RPMI7951 (cell line): ENCODE results near the gene ADGRG2. TPM values are rescaled to one million over a fixed set of nuclear protein-coding genes. Genes with fewer than 3 reads are reported as not detected.
A peak's percentile ranks its signal among the peaks of the same experiment; 100 is the strongest.
"Not testable (repeated sequence)": the region's sequence is repeated elsewhere in the genome, so short reads cannot be mapped to it uniquely, and the experiment has no call there.

Experiments used
- DNase-seq: peaks from one replicate; pipeline ENCODE4 v3.0.0-alpha.2; 2012; ENCODE audit warnings: low read depth
- total RNA-seq: library from RNA; depleted of rRNA; stranded (reverse); fragments of >200 nt; shearing (Covaris generic); gene quantifications from 2 replicates; pipeline ENCODE4 v1.2.3, GENCODE V29; 2014

ADGRG2 gene
- total RNA-seq, 1 experiment from 2014 or later, result not detected

DNA sequence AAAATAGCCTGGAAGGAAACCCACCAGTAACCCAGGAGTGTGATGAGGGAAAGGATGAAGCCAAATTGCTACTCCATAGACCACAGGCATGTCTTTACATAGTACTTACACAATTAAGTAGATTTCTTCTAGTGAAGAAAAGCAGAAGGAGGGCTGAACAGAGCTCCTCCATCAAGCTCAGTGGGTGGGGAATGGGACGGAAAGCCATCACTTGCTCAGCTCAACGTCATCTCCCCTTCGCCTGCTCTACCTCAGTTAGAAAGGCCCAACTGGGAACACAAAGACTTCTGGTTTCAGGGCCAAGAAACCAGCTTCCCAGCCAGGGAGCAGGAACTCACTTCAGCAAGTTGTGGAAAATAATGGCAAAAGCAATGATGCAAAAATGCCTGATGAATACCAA, 36.6 kb downstream of the ADGRG2 start:
- DNase-seq, result no peak

DNA sequence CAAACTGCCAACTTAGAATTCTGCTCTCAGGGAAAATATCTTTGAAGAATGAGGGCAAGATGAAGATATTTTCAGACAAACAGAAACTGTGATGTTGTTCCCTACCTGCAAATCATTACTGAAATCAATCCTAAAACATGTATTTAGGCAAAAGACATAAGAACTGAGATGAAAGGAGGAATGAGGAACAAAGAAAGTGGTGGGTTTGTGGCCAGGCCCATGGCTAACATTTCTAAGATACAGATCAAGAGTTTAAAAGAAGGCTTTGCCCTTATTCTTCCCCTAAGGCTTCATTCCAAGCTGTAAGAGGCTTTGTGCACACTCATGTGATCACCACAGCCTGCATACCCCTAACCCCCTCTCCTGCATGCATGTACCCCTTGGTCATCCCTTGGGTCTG, 46.5 kb downstream of the ADGRG2 start:
- DNase-seq, result no peak

DNA sequence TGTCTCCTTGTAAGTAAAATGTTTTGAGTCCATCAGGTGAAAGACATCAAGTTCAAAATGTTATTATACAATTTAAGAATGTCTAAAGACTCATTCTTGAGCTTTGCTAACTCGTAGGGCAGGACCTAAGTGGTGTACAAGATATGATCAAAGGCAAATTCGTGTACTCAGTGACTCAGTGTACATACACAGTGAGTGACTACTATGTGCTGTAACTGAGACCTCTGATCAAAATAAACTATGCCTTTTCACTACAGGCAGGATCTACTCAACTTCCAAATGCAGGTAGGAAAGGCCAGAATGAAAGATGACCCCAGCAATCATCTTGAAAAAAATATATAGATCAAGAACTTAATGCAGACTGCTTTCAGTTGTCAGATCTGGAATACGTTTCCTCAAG, 49.9 kb downstream of the ADGRG2 start:
- no peak for DNase-seq

DNA sequence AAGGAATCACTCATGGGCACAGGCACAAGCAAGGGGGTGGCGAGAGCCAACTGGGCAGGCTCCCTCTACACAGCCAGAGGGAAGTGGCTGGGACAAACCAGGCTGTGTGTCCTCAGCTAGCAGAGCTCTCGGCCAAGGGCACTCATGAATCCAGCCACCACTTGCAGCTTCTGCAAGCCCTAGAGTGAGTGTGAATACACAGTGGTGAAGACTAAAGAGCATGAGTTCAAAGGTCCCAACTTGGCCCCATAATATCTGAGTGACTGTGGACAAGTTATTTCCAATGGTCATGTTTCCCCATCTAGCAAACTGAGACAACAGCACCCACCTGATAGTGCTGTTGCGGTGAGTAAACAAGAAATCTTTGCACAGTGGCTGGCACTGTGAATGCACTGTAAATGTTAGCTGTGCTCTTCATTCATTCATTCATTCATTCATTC, 51.7 kb downstream of the ADGRG2 start:
- no peak for DNase-seq

DNA sequence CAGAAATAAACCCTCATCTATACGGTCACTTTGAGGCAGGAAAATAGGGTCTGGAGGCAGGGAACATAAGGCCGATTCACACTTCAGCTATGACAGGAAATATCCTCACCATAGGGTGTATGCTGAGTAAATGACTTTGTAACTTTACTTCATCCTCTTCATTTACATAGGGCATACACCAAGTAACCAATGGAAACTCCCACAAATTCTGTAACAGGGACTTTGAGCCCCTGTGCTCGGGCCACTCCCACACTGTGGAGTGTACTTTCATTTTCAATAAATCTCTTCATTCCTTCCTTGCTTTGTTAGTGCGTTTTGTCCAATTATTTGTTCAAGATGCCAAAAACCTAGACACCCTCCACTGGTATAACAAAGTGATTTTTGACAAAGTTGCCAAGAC, 55.3 kb downstream of the ADGRG2 start:
- DNase-seq, result not testable (repeated sequence)

DNA sequence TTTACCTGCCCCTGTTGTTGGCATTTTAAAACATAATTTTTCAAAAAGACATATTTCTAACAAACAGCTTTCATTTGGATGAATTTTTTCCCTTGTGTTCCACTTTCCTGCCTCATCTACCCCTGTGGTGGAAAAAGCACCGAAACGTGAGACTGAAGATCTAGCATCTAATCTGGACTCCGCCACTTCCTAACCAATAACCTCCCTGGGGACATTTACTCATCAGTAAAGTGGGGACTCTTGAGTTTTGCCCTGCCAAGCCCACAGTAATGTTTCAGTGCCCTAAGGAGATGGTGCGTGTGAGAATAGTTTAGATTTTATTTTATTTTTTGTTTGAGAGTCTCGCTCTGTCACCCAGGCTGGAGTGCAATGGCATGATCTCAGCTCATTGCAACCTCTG, 56.7 kb downstream of the ADGRG2 start:
- DNase-seq, result no peak

DNA sequence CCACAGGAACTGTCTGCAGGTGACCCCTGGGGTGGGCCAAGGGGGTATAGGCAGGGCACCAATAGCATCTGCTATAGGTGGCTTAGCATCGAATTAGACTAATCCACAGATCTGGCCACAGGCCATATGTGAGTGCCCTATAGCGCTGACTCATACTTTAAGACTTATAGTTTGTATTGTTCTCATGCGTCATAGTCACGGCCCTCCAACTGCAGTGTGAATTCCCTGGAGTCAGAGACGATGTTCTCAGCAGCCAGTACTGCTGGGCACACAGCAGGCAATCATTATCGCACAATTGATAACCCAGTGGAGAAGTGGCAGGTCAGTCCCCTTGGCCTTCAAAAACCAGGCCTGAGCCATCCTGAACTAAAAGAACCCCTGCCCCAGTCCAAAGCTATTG, 58.1 kb downstream of the ADGRG2 start:
- no peak for DNase-seq

DNA sequence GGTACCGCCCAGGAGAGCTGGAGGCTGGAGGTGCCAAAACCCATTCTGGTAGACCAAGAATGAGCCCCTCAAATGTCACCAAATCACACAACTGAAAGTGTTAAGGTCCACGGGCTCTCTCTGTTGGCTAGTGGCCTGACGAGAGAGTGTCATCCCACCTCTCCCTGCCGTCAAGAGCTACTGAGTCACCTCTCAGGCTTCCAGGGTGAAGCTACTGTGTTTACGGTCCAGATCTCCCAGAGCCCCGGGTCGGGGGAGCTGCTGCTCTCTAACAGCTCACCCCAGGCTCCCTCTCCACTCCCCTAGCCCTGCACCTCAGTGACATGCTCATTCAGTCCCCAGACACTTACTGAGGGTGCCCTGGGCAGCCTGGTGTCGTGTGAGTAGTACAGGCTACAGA, 59.2 kb downstream of the ADGRG2 start:
- DNase-seq, result no peak

DNA sequence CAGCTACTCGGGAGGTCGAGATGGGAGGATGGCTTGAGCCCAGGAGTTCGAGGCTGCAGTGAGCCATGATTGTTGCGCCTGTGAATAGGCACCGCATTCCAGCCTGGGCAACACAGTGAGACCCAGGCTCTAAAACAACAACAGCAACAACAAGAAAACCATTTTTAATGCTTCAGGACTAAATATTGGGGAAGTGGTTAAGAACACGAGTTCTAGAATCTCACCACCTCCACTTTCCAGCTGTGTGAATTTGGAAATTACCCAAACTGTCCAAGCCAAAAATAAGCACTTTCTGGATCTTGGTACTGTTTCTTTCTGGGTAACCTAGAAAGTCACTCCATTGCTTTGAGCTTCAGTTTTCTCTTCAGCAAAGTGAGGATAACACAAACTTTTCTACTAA, 63.2 kb downstream of the ADGRG2 start:
- DNase-seq, result no peak

DNA sequence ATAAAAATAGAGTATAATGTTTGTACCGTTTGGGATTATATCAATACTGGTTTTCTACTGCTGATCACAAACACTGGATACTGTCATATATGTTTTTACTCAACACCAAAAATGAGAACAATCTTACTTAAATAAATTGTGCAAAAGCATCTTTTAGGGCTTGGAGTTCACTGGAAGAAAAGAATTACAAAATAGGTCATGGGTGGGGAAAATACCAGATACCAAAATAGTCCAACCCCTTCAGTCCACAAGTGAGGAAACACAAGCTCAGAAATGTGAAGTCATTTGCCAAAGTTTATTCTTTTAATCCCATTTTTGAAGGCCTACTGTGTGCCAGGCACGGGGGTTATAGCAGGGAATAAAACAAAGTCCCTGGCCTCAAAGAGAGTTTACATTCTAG, 64.4 kb downstream of the ADGRG2 start:
- no peak for DNase-seq

DNA sequence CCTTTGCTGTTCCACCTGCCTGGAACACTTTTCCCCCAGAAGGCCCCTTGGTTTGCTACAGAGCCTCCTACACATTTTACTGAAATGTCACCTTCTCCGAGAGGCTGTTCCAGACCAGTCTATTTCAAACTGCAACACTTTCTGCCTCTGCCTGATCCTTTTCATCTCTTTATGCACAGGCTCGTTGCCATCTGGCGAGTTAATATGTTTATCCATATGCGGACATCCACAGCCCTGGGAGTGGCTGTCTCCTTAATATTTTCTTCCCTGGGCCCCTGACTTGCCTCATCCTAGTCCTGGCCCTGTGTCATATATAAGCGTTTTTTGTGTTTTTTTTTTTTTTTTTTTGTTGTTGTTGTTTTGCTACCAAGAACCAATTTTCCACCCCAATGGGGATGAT, 73.2 kb downstream of the ADGRG2 start:
- DNase-seq, result no peak

DNA sequence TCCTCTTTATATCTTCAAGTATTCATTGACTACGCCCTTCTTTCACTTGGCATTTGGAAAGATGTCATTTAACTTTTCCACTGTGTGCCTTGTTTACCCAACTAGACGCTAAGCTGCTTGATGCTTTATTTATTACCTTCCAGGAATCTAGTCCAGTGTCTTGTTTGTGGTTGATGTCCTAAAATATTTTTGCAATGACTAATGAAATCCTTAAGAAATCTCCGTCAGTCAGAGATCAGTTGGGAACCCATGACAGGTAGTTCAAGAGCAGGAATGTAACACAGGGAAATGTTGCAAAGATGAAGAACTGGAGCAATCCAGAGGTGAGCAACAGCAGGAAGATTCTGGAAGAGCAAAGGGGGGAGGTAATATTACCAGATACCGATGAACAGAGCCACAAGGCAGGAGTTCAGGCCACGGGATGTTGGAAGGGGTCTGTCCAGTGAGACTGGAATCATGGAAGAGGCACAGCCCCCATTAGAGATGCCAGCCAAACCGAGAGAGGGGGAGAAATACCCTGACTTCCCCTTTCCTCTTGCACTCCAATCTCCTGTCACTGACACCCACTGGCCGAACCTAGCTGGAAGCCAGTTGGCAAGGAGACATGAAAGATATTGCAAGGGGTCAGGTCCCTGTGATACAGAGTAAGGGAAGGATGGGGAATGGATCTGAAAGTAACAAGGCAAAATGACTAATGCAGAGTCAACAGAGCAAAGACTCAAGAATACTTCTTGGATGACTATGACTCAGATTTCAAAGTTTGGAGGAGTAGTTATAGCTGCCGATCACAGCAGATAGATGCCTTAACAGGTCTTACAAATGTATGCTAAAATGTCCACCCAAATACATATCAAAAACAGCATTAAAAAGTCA, 75.7 kb downstream of the ADGRG2 start:
- peak; percentile 21 for DNase-seq

DNA sequence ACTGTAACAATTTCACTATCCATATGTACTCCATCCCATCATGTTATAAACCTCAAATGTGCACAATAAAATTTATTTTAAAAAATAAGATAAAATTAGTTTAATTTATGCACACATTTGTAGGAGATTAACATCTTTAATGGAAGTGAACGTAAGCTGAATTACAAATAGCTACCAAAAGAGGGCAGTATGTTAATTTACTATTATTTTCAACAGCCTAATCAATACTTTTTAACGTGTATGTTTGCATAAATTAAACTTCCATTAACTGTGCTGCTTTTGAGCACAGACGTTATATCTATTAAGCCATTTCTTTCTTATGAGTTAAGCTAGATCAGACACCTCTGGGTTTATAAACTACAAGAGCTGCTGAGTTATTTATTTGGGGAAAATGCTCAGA, 81.9 kb downstream of the ADGRG2 start:
- DNase-seq, result no peak

DNA sequence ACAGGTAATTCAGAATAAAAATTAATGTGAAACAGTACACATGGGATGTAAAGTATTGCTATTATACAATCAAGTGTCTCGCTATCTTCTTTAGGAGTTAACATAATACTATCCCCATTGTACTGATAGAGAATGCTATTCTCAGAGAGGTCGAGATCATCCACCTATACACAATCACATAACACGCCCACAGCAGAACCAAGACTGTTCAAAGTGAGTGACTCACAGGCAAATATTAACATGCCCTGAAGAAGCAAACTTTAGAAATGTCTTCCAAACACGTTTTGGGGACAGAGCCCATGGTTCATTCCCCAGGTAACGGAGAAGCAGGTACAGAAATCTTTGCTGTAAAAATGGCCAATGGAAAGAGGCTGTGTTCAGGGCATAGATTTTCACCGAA, 88.2 kb downstream of the ADGRG2 start:
- DNase-seq, result no peak

DNA sequence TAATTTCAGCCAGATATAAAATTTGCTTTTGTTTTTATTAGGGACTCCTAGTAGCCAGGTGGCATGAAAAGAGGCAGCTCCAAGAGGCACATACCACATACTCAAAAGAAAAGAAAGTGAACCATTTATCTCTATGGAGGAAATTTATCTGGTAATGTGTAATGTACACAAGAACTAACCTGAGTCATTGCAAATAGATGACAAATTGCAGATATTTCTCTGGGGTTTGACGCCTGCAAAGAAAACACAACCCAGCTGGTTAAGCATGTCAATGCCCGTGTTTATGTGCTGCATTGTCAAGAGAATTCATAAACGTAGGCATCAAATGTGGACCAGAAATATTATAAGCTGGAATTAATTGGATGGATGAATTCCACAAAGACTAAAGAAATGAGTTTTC, 91.5 kb downstream of the ADGRG2 start:
- no peak for DNase-seq

DNA sequence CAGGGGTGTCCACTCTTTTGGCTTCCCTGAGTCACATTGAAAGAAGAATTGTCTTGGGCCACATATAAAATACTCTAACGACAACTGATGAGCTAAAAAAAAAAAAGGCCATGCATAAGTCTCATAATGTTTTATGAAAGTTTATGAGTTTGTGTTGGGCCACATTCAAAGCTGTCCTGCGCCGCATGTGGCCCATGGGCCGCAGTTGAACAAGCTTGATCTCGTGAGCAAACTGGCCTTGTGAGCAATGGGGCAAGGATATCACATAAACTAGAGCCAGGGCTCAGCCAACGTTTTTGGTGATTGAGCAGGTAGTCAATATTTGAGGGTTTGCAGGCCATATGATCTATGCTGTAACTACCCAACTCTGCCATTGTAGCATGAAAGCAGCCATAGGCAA, 93.7 kb downstream of the ADGRG2 start:
- no peak for DNase-seq

DNA sequence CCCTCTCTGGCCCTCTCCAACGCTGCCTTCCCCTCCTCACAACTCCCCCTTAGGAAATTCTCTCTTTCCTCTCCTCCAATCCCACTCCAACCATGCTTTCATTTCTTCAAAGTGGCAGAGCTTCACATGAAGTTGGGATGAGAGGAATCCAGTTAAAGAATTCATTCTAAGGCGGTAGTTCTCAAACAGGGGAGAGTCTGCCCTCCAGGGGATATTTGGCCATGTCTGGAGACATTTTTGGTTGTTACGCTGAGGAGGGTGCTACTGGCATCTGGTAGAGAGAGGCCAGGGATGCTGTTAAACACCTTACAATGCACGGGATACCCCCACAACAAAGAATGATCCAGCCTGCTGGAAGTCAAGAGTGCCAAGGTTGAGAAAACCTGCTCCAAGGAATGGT, 97.9 kb downstream of the ADGRG2 start:
- no peak for DNase-seq

DNA sequence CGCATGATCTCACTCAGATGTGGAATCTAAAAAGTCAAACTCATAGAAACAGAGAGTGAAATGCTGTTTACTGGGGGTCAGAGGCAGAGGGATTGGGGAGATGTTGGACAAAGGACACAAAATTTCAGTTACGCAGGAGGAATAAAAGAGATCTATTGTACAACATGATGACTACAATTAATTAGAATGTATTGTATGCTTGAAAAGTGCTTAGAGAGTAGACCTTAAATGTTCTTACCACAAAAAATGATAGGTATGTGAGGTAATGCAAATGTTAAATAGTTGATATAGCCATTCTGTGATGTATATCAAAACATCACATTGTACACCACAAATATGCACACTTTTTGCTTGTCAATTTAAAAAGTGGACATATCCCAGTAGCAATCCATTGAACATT, 102.3 kb downstream of the ADGRG2 start:
- no peak for DNase-seq

DNA sequence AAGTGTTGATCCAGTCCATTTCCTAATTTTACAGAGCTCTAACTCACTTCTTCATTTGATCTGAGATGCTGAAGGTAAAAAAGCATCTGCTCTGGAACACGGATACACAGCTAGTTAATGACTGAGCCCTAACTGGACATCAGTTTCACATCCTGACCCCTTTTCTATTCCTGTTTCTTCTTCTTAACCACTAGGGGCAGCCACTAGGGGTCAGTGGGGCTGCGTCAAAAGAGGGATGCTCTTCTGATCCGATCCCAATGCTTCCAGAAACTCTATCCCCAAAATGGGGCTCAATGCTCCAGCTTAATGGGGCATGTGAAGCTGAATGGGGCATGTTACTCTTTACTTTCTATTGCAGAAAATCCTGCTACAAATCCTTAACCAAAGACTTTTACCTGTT, 105.0 kb downstream of the ADGRG2 start:
- DNase-seq, result peak; percentile 37

DNA sequence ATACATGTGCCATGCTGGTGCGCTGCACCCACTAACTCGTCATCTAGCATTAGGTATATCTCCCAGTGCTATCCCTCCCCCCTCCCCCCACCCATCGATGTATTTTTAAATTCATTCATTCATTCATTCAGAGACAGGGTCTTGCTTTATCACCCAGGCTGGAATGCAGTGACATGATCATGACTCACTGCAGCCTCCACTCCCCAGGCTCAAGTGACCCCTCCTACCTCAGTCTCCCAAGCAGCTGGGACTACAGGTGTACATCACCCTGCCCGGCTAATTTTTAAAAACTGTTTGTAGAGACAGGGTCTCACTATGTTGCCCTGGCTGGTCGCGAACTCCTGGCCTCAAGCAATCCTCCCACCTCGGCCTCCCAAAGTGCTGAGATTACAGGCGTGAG, 105.7 kb downstream of the ADGRG2 start:
- DNase-seq, result not testable (repeated sequence)

DNA sequence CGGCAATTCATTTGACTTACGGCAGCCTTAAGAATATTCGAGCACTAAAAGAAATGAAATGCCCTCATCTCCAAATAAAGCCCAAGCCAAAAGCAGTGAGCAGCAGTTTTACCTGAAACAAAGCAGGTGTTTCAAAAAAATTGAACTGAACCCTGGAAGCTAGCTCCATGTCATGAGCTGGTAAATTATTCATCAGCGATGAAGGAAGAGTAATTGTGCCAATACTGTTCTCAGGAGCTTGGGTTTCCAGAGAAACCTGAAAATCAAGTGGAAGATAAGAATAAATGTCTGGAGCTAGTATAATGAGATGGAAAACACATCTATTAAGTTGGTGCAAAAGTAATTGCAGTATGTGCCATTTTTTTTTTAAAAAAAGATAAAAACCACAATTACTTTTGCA, 114.4 kb downstream of the ADGRG2 start:
- no peak for DNase-seq

DNA sequence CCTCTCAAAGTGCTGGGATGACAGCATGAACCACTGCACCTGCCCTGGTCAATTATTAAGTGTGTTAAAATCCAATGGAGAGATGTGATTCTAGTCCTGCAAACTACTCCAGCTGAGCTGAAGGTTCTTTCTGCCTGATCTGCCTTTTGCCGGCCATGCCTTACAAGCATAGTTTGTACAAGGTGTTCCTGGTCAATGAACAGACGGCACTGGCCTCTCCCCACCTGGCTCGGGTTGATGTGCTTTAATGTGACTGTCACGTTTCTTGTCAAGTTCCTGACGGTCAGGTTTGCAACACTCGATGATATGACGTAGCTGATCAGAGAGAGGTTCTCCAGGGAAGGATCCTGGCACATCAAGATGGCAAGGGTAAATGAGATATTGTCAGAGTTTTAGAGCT, 115.3 kb downstream of the ADGRG2 start:
- no peak for DNase-seq

DNA sequence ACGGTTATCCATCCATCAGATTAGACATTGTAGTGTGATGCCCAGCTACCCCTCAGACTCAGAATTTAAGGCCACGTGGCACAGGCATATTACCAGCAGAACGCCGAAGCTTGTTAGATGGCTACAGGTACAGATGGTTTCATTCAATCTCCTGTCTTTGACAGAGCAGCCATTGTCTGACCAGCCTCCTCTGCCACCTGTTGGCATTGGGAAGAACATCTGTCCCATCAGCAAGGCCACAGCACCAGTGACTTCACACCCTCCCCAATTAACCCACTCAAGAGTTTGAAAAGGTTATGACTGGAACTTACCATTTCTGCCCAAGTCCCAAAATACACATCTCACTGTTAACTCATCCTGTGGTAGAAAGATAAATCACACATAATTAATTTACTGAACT, 116.4 kb downstream of the ADGRG2 start:
- no peak for DNase-seq

DNA sequence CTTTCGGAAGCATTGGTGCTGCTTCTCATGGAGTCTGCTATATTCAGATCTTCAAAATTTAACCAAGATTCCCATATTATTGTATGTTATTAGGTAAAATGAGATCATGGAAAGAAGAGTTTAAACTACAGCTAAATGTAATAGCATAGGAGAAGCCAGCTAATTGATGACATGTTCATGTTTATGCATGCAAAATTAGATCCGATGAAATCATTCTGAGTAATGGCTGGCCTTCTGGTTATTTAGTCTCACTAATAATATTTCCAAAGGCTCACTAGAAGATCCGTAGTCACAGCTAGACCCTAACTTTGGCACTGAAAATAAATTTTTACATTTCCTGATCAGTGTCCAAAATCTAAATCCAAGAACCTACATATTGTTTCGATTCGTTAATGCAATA, 118.5 kb downstream of the ADGRG2 start:
- DNase-seq, result no peak
